Embryonic facial prominence (tissue), 1 donor: ENCODE results near the gene PVALEF.

Experiments used
- DNase-seq: peaks from one replicate; pipeline ENCODE4 v3.0.0-alpha.2; 2016; ENCODE audit errors: extremely low spot score

Gene PVALEF

GRCh38 chr17:81182596-81182995 lies 17.3 kb downstream of the PVALEF start:
- no peak for DNase-seq

- DNase-seq, result no peak
Measured at GRCh38 chr17:81183316-81183715, 18.0 kb downstream of the PVALEF start.

GRCh38 chr17:81183807-81184206 lies 18.5 kb downstream of the PVALEF start:
- no peak for DNase-seq

- no peak for DNase-seq
Measured at GRCh38 chr17:81184555-81184954, 19.2 kb downstream of the PVALEF start.

GRCh38 chr17:81186203-81186602 lies 20.9 kb downstream of the PVALEF start:
- DNase-seq, result no peak

- no peak for DNase-seq
Measured at GRCh38 chr17:81187120-81187519, 21.8 kb downstream of the PVALEF start.

- DNase-seq, result no peak
Measured at GRCh38 chr17:81187586-81188490, 22.5 kb downstream of the PVALEF start.

GRCh38 chr17:81188491-81188840 lies 23.2 kb downstream of the PVALEF start:
- DNase-seq, result no peak

GRCh38 chr17:81189016-81189415 lies 23.7 kb downstream of the PVALEF start:
- no peak for DNase-seq

GRCh38 chr17:81189670-81190530 lies 24.6 kb downstream of the PVALEF start:
- DNase-seq, result no peak

- DNase-seq, result no peak
Measured at GRCh38 chr17:81190591-81190990, 25.3 kb downstream of the PVALEF start.

GRCh38 chr17:81191116-81191515 lies 25.8 kb downstream of the PVALEF start:
- no peak for DNase-seq

- no peak for DNase-seq
Measured at GRCh38 chr17:81191646-81192045, 26.3 kb downstream of the PVALEF start.

- no peak for DNase-seq
Measured at GRCh38 chr17:81192386-81193050, 27.2 kb downstream of the PVALEF start.

GRCh38 chr17:81193051-81193410 lies 27.7 kb downstream of the PVALEF start:
- DNase-seq, result no peak

GRCh38 chr17:81193470-81194224 lies 28.3 kb downstream of the PVALEF start:
- DNase-seq, result no peak

- no peak for DNase-seq
Measured at GRCh38 chr17:81194225-81194760, 29.0 kb downstream of the PVALEF start.

- no peak for DNase-seq
Measured at GRCh38 chr17:81194941-81195901, 29.9 kb downstream of the PVALEF start.

GRCh38 chr17:81195941-81196495 lies 30.7 kb downstream of the PVALEF start:
- DNase-seq, result no peak
